ENCODE data around the gene ZNF23. TPM values are rescaled to one million over a fixed set of nuclear protein-coding genes. Genes with fewer than 3 reads are reported as not detected.

ZNF23 gene
- total RNA-seq, 4 donors from 2014 or later = 5.9 to 13.8 (median 9.5) TPM

DNA sequence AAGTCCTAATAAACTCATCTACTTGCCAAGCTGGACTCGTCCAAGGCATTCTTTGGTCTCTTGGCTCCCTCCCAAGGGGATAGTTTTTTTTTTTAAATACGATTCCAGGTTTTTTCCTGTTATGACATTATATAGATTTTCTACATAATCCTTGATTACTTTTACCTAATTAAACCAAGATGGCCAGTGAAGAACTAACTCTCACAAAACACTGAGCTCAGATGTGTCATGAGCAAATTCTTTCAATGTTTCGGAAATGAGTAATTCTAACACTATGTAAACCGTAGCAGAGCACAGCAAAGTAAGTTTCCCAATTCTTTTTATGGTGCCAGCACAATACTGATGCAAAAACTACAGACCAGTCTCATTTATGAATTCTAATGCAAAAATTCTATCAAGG is 1.8 kb downstream of the ZNF23 start:
- H3K4me3 ChIP-seq (replicated peaks in 1 of 3) = no peak overlapping the region
- peaks cover 6 to 13% of the 10 kb centered on the region in 2 donors for H3K36me3 ChIP-seq
- DNase-seq = no peak
- H3K9me3 ChIP-seq = no peaks in the 10 kb centered on the region
- intact Hi-C loops (cut with DNase I) = no loop called here
- H3K27me3 ChIP-seq = no peaks in the 10 kb centered on the region
- TF ChIP-seq POLR2A (IDR thresholded peaks at IDR 0.05) = no peak
- TF ChIP-seq, protein P1, sequence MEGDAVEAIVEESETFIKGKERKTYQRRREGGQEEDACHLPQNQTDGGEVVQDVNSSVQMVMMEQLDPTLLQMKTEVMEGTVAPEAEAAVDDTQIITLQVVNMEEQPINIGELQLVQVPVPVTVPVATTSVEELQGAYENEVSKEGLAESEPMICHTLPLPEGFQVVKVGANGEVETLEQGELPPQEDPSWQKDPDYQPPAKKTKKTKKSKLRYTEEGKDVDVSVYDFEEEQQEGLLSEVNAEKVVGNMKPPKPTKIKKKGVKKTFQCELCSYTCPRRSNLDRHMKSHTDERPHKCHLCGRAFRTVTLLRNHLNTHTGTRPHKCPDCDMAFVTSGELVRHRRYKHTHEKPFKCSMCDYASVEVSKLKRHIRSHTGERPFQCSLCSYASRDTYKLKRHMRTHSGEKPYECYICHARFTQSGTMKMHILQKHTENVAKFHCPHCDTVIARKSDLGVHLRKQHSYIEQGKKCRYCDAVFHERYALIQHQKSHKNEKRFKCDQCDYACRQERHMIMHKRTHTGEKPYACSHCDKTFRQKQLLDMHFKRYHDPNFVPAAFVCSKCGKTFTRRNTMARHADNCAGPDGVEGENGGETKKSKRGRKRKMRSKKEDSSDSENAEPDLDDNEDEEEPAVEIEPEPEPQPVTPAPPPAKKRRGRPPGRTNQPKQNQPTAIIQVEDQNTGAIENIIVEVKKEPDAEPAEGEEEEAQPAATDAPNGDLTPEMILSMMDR (IDR thresholded peaks at IDR 0.05) = no peak
- H3K4me1 ChIP-seq = peaks cover 8 to 9% of the 10 kb centered on the region in 2 donors
- no peak overlapping the region for H3K27ac ChIP-seq
- 77 to 81% methylated on average over 4 of the region's 4 CpGs for WGBS, 2 donors

DNA sequence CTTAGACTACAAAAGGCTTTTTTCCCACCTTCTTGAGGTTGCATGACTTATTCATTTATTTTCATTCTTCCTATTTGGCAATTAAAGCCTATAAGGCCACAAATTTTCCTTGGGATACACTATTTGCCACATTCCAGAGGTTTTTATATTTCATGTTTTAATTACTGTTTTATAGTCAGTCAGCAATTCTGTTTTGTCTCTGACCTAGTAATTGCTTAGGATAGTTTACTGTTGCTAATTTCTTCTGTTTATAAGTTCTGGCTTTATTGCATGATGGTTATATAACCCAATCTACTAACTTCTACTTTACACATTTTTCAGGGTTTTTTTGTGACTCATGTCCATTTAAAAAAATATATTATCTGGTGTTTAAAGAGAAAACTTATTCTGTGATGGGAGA is 2.5 kb downstream of the ZNF23 start:
- TF ChIP-seq POLR2A (IDR thresholded peaks at IDR 0.05) = no peak
- TF ChIP-seq, protein P1 (IDR thresholded peaks at IDR 0.05) = no peak
- Histone ChIP-seq H3K4me1 (peaks cover 8 to 9% of the 10 kb centered on the region in 2 donors), H3K9me3 (no peaks in the 10 kb centered on the region), H3K27me3 (no peaks in the 10 kb centered on the region), H3K36me3 (peaks cover 10 to 20% of the 10 kb centered on the region in 2 donors), H3K27ac (no peak overlapping the region), H3K4me3 (replicated peaks in 1 of 3) (no peak overlapping the region)
- no peak for DNase-seq
- intact Hi-C loops (cut with DNase I) = no loop called here

DNA sequence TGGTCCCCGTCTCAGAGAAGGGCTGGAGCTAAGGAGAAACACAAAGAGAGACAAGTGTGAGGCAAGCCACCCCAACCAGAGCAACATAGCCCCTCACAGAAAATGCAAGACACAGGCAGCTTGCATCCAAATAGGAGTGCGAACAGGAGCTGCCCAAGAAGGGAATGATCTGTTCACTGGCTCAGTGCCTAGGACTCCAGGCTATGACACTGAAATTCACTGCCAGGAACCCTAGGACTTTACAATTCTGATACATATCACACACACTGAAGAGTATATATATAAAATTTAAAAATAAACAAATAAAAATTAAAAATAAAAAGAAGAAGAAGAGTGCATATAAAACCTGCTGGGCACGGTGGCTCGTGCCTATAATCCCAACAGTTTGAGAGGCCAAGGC is 5.2 kb downstream of the ZNF23 start:
- Histone ChIP-seq H3K9me3 (no peaks in the 10 kb centered on the region), H3K36me3 (peaks cover 33 to 43% of the 10 kb centered on the region in 2 donors), H3K27me3 (no peaks in the 10 kb centered on the region), H3K4me3 (replicated peaks in 1 of 3) (no peak overlapping the region), H3K4me1 (peaks cover 5 to 8% of the 10 kb centered on the region in 2 donors), H3K27ac (no peak overlapping the region)
- DNase-seq = no peak
- TF ChIP-seq, protein P1 (IDR thresholded peaks at IDR 0.05) = no peak
- TF ChIP-seq POLR2A (IDR thresholded peaks at IDR 0.05) = no peak
- 92 to 95% methylated on average over 4 of the region's 4 CpGs for WGBS, 2 donors
- intact Hi-C loops (cut with DNase I) = no loop called here

GRCh38 chr16:71453036-71453435 is 9.0 kb downstream of the ZNF23 start:
- Histone ChIP-seq H3K9me3 (peaks cover 12% of the 10 kb centered on the region), H3K36me3 (peaks cover 67 to 81% of the 10 kb centered on the region in 2 donors), H3K4me1 (no peaks in the 10 kb centered on the region), H3K27me3 (no peaks in the 10 kb centered on the region), H3K27ac (no peak overlapping the region), H3K4me3 (replicated peaks in 1 of 3) (no peak overlapping the region)
- DNase-seq = no peak
- no peak for TF ChIP-seq POLR2A (IDR thresholded peaks at IDR 0.05)
- TF ChIP-seq, protein P1 (IDR thresholded peaks at IDR 0.05) = no peak
- intact Hi-C loops (cut with DNase I) = loop anchor here (5.0 kb wide), 1 partner anchor 39 kb away; no protein-coding TSS in a partner anchor

DNA sequence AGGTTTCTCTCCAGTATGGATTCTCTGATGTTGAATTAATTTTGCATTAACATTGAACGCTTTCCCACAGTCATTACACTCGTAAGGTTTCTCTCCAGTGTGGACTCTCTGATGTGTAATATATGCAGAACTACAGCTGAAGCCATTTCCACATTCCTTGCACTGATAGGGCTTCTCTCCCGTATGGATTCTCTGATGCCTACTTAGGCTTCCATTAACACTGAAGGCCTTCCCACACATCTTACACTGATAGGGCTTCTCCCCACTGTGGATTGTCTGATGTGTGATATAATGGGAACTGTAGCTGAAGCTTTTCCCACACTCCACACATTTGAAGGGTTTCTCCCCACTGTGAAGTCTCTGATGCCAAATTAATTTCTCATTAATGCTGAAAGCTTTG is 13.0 kb downstream of the ZNF23 start:
- Histone ChIP-seq H3K4me1 (no peaks in the 10 kb centered on the region), H3K27ac (no peak overlapping the region), H3K4me3 (replicated peaks in 1 of 3) (no peak overlapping the region), H3K36me3 (peaks cover 56 to 61% of the 10 kb centered on the region in 2 donors), H3K9me3 (peaks cover 12% of the 10 kb centered on the region), H3K27me3 (no peaks in the 10 kb centered on the region)
- 94 to 96% methylated on average over 3 of the region's 3 CpGs for WGBS, 2 donors
- DNase-seq = no peak
- intact Hi-C loops (cut with DNase I) = no loop called here
- TF ChIP-seq, protein P1 (IDR thresholded peaks at IDR 0.05) = no peak
- no peak for TF ChIP-seq POLR2A (IDR thresholded peaks at IDR 0.05)

Data from thyroid gland (tissue), 4 donors.